Keratinocyte (primary cell): ENCODE measurements around the gene RGL4. TPM values are rescaled to one million over a fixed set of nuclear protein-coding genes. Genes with fewer than 3 reads are reported as not detected.

Experiments used
- DNase-seq: peaks from one replicate; pipeline ENCODE4 v3.0.0-alpha.2; 2011; ENCODE audit warnings: low read depth, missing footprints, low spot score
- FAIRE-seq: peaks from 2 replicates; lab custom pipeline; 2011; peaks lifted over from hg19 to GRCh38; lab: Jason Lieb, UNC
- H2AFZ ChIP-seq: 2 replicates; pipeline ENCODE4 v1.6.0; 2012; ENCODE audit warnings: low read length, control low read depth, inconsistent platforms; ENCODE audit not compliant: control insufficient read depth
- H3K27ac ChIP-seq: 2 replicates; pipeline ENCODE4 v1.5.1; 2011; ENCODE audit warnings: low read length; ENCODE audit not compliant: control insufficient read depth, insufficient read depth
- H3K27me3 ChIP-seq: 3 replicates; pipeline ENCODE4 v1.6.0; 2011; ENCODE audit warnings: low read length; ENCODE audit not compliant: control insufficient read depth, insufficient read depth; ENCODE audit errors: extremely low read depth
- H3K36me3 ChIP-seq, 2 experiments: 2 replicates in 1 of 2; 3 replicates in 1 of 2; pipeline ENCODE4 v1.5.1; 2011; ENCODE audit warnings: low read length in 2 of 2, mild to moderate bottlenecking in 1 of 2; ENCODE audit not compliant: control insufficient read depth in 2 of 2, insufficient read depth in 2 of 2; ENCODE audit errors: extremely low read depth in 1 of 2
- H3K4me1 ChIP-seq: 3 replicates; pipeline ENCODE4 v1.5.1; 2011; ENCODE audit warnings: low read length; ENCODE audit not compliant: control insufficient read depth, insufficient read depth; ENCODE audit errors: extremely low read depth
- H3K4me2 ChIP-seq: 3 replicates; pipeline ENCODE4 v1.6.0; 2011; ENCODE audit warnings: low read depth, low read length; ENCODE audit not compliant: control insufficient read depth, insufficient read depth; ENCODE audit errors: extremely low read depth
- H3K4me3 ChIP-seq, 3 experiments: fragments of 200-600 bp in 1 of 3; sonication (generic) in 1 of 3; 2 replicates in 2 of 3; 3 replicates in 1 of 3; pipeline ENCODE4 v1.5.1; 2011 to 2016; ENCODE audit warnings: low read length in 3 of 3, mild to moderate bottlenecking in 3 of 3, control low read depth in 2 of 3, inconsistent platforms in 1 of 3, low read depth in 1 of 3, mixed read lengths in 1 of 3, mixed run types in 1 of 3, moderate library complexity in 1 of 3; ENCODE audit not compliant: control insufficient read depth in 2 of 3, insufficient read depth in 2 of 3; ENCODE audit errors: extremely low read depth in 1 of 3
- H3K79me2 ChIP-seq: 2 replicates; pipeline ENCODE4 v1.6.0; 2012; ENCODE audit warnings: low read length; ENCODE audit not compliant: control insufficient read depth, insufficient read depth
- H3K9ac ChIP-seq: 3 replicates; pipeline ENCODE4 v1.6.0; 2011; ENCODE audit warnings: low read length; ENCODE audit not compliant: control insufficient read depth, insufficient read depth; ENCODE audit errors: extremely low read depth
- H3K9me1 ChIP-seq: 3 replicates; pipeline ENCODE4 v1.6.0; 2011; ENCODE audit warnings: low read length; ENCODE audit not compliant: control insufficient read depth, insufficient read depth; ENCODE audit errors: extremely low read depth
- H3K9me3 ChIP-seq: 2 replicates; pipeline ENCODE4 v1.5.1; 2012; ENCODE audit warnings: low read depth, low read length; ENCODE audit not compliant: control insufficient read depth
- H4K20me1 ChIP-seq: 3 replicates; pipeline ENCODE4 v1.6.0; 2011; ENCODE audit warnings: low read length; ENCODE audit not compliant: control insufficient read depth, insufficient read depth; ENCODE audit errors: extremely low read depth
- EZH2 ChIP-seq: IDR thresholded peaks from one replicate; pipeline ENCODE4 v1.6.1; 2012; ENCODE audit warnings: inconsistent platforms, mild to moderate bottlenecking, low read length, moderate library complexity
- dilution Hi-C: fragments of 300-500 bp; cut with MboI; formaldehyde crosslinking; loops from one replicate; pipeline ENCODE4 v1.7.0; 2020; ENCODE audit warnings: low sequenced_read_pairs; ENCODE audit not compliant: extremely low pct_ligation_motif_present
- polyA plus RNA-seq, 5 experiments: library from polyadenylated mRNA; depleted of rRNA in 3 of 5; stranded (reverse) in 3 of 5; stranded (forward) in 1 of 5; unstranded in 1 of 5; fragments of >200 nt; gene quantifications; 1 replicate in 1 of 5; 2 replicates in 3 of 5; 3 replicates in 1 of 5; pipeline versions ENCODE4 v1.2.1 to v1.2.3, GENCODE V29; 2011 to 2012; ENCODE audit warnings: missing spikeins in 2 of 5, low read depth in 1 of 5, low replicate concordance in 1 of 5
- TF ChIP-seq, protein P1 (sequence below), 3 experiments: IDR thresholded peaks in 1 of 3; conservative IDR thresholded peaks in 1 of 3; optimal IDR thresholded peaks in 1 of 3; 2 replicates in 2 of 3; 3 replicates in 1 of 3; pipeline versions ENCODE3 to v1.5.1; 2011; ENCODE audit warnings: low read length in 3 of 3, mild to moderate bottlenecking in 3 of 3, moderate library complexity in 2 of 3, control low read depth in 1 of 3, inconsistent platforms in 1 of 3; ENCODE audit not compliant: insufficient read depth in 2 of 3; ENCODE audit errors: extremely low read depth in 1 of 3

The RGL4 gene
- polyA plus RNA-seq, 1 donor (not counting 4 experiments of a cell fraction or from before 2014, with no cell fraction given) = not detected

DNA sequence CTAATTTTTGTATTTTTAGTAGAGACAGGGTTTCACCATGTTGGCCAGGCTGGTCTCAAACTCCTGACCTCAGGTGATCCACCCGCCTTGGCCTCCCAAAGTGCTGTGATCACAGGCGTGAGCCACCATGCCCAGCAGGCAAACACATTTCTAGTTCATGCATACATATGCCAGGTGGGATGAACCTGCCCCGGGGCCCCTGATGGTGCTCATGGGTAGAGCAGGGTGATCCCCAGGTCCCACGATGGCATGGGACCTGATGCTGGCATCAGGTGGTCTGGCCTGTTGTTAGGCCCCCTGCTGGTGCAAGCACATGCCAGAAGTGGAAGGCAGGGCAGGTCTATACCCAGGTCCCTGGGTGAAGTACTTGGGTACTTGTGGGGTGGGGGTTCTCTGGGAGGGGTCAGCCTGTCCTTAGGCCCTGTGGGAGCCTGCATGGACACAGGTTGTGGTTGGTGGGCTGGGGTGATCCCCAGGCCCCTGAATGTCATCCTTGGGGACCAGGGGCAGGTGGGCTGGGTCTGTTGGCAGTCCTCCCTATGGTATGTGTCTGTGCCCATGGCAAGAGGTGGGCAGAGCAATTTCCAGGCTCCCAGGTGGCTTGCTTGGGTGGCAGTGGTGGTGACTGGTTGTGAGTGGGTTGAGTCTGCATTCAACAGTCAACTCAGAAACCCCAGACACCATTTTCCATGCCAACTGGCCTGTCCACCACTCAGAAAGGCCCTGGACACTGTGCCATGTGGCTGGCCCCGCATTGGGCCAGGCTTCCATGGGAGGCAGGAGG, 9.6 kb upstream of the RGL4 start:
- Histone ChIP-seq H3K79me2 (no peaks in the 10 kb centered on the region), H4K20me1 (no peaks in the 10 kb centered on the region), H3K27me3 (no peaks in the 10 kb centered on the region), H3K9me1 (no peaks in the 10 kb centered on the region), H3K9me3 (no peaks in the 10 kb centered on the region), H3K9ac (no peak overlapping the region), H3K4me2 (no peak overlapping the region), H2AFZ (no peak overlapping the region), H3K36me3 (peaks cover 0 to 8% of the 10 kb centered on the region in 2 experiments), H3K4me1 (no peaks in the 10 kb centered on the region), H3K4me3 (no peak overlapping the region), H3K27ac (no peak overlapping the region)
- no peak for DNase-seq
- TF ChIP-seq, protein P1, sequence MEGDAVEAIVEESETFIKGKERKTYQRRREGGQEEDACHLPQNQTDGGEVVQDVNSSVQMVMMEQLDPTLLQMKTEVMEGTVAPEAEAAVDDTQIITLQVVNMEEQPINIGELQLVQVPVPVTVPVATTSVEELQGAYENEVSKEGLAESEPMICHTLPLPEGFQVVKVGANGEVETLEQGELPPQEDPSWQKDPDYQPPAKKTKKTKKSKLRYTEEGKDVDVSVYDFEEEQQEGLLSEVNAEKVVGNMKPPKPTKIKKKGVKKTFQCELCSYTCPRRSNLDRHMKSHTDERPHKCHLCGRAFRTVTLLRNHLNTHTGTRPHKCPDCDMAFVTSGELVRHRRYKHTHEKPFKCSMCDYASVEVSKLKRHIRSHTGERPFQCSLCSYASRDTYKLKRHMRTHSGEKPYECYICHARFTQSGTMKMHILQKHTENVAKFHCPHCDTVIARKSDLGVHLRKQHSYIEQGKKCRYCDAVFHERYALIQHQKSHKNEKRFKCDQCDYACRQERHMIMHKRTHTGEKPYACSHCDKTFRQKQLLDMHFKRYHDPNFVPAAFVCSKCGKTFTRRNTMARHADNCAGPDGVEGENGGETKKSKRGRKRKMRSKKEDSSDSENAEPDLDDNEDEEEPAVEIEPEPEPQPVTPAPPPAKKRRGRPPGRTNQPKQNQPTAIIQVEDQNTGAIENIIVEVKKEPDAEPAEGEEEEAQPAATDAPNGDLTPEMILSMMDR (optimal IDR thresholded peaks at IDR 0.05 in 1 of 3, IDR thresholded peaks at IDR 0.05 in 1 of 3, conservative IDR thresholded peaks at IDR 0.05 in 1 of 3; ENCODE audit: extremely low read depth in 1 of 3, insufficient read depth in 2 of 3, low read length in 3 of 3) = no peak
- TF ChIP-seq EZH2 = no peak
- dilution Hi-C loops = no loop called here
- FAIRE-seq = no peak

DNA sequence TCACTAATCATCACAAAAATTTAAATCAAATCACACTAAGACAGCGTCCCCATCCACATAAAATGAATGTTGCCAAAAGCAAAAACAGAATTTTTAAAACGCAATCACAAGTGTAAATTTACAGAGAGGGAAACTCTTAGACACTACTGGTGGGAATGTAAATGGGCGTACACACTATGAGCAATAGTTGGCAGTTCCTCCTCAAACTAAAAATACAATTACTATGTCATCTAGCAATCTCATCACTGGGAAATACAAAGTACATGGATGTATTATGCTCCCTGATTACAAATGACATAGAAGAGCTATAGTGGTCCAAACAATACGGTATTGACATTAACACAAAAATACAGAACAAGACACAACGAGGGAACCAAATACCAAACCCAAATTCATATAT, 8.7 kb upstream of the RGL4 start:
- Histone ChIP-seq H4K20me1 (no peaks in the 10 kb centered on the region), H3K4me1 (no peaks in the 10 kb centered on the region), H3K9me1 (no peaks in the 10 kb centered on the region), H3K27me3 (no peaks in the 10 kb centered on the region), H3K9ac (no peak overlapping the region), H3K9me3 (no peaks in the 10 kb centered on the region), H3K27ac (no peak overlapping the region), H3K79me2 (no peaks in the 10 kb centered on the region), H3K4me3 (no peak overlapping the region), H3K36me3 (peaks cover 0 to 8% of the 10 kb centered on the region in 2 experiments), H3K4me2 (no peak overlapping the region), H2AFZ (no peak overlapping the region)
- DNase-seq = no peak
- dilution Hi-C loops = no loop called here
- TF ChIP-seq, protein P1 (optimal IDR thresholded peaks at IDR 0.05 in 1 of 3, IDR thresholded peaks at IDR 0.05 in 1 of 3, conservative IDR thresholded peaks at IDR 0.05 in 1 of 3; ENCODE audit: extremely low read depth in 1 of 3, insufficient read depth in 2 of 3, low read length in 3 of 3) = no peak
- no peak for FAIRE-seq
